ENCODE measurements around the gene POR.
A peak's percentile ranks its signal among the peaks of the same experiment; 100 is the strongest.
"Not testable (repeated sequence)": the region's sequence is repeated elsewhere in the genome, so short reads cannot be mapped to it uniquely, and the experiment has no call there.

Gene POR

GRCh38 chr7:75993689-75994387 is 78.9 kb downstream of the POR start:
- no peak for DNase-seq

- peak; percentile 88 for DNase-seq
Observed at GRCh38 chr7:75994388-75995051, 79.6 kb downstream of the POR start, which contains the start of gene TMEM120A. TSS of gene TMEM120A (minus strand) at chr7:75994595. CDS start at chr7:75994570, 25 bp downstream.

GRCh38 chr7:75995052-75995471 is 80.1 kb downstream of the POR start:
- DNase-seq: no peak

GRCh38 chr7:75995996-75996395 is 81.0 kb downstream of the POR start:
- no peak for DNase-seq

DNA sequence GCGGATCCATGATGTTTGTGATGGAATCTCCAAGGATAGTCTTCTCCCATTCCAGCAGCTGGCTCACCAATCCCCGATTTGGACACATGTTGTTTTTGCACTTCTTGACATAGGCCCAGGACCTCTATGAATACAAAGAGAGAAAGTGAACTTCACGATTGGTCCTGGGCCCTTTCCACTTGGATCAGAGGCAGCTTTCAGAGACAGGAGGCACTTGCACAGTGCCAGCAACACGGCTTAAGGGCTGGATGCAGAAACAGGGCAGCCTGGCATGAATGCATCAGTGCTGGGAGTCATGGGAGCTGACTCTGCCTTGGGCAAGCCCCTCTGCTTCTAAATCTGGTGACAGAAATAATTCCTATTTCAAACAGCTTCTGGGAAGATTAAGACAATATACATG is 81.5 kb downstream of the POR start:
- no peak for DNase-seq

- no peak for DNase-seq
Observed at GRCh38 chr7:75998038-75998437, 83.1 kb downstream of the POR start.

GRCh38 chr7:76000566-76000965 is 85.6 kb downstream of the POR start:
- DNase-seq: no peak

- no peak for DNase-seq
Observed at GRCh38 chr7:76002139-76002538, 87.2 kb downstream of the POR start.

GRCh38 chr7:76002822-76003221 is 87.9 kb downstream of the POR start:
- no peak for DNase-seq

DNA sequence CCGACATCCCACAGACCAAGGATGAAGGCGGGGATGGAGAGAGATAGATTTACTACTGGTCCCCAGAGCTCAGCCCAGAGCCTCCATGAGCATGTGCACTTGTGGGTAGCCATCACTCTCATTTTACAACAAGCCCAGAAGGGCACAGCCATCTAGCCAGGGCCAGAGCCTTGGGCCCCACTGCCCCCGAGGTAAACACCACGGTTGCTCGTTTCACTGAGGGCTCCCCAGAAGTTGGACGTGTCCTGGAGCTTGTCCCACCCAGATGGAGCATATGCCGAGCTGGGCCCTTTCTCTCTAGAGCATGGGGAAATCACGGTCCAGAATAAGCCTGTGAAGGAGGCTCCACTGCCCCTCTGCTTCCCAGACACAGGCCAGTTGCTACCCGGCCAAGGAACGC is 88.4 kb downstream of the POR start:
- DNase-seq: no peak

- DNase-seq: not testable (repeated sequence)
Observed at GRCh38 chr7:76005004-76005403, 90.0 kb downstream of the POR start.

- no peak for DNase-seq
Observed at GRCh38 chr7:76008156-76008687, 93.3 kb downstream of the POR start.

DNA sequence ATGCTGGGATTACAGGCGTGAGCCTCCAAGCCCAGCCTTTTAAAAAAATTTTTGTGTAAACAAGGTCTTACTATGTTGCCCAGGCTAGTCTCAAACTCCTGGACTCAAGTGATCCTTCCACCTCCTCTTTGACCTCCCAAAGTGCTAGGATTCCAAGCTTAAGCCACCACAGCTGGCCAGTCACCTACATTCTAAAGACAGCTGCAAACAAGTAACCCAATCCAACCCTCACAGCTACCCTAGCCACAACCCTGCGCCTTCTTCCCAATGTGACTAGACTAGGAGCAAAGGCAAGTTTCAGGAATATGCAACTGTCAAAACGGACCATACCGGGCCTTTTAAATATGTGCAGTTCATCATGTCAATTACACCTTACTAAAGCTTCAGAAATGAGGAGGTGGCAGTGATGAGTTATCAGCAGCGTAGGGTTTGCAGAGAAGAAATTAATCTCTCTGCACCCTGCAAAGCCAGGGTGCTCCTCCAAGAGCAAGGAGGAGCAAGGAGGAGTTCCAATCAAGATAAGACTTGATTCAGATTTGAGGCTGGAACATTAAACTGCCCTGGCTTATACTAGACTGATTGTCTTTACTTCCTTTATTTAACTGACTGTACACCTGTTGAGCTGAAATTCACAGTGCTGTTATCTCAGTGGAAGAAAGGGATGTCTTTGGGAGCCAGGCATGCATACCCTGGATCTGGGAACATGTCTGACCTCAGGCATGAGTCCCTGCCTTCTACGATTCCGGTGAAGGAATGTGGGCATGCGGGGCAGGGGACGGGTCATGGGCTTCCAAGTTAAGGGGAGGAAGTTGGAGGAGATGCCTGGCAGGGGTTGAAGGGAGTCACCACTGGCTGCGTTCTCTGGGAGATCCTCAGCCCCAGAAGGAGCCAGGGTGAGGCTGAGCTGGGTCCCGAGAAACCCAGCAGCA is 95.0 kb downstream of the POR start:
- DNase-seq: no peak

- DNase-seq: no peak
Observed at GRCh38 chr7:76011442-76011861, 96.5 kb downstream of the POR start.

DNA sequence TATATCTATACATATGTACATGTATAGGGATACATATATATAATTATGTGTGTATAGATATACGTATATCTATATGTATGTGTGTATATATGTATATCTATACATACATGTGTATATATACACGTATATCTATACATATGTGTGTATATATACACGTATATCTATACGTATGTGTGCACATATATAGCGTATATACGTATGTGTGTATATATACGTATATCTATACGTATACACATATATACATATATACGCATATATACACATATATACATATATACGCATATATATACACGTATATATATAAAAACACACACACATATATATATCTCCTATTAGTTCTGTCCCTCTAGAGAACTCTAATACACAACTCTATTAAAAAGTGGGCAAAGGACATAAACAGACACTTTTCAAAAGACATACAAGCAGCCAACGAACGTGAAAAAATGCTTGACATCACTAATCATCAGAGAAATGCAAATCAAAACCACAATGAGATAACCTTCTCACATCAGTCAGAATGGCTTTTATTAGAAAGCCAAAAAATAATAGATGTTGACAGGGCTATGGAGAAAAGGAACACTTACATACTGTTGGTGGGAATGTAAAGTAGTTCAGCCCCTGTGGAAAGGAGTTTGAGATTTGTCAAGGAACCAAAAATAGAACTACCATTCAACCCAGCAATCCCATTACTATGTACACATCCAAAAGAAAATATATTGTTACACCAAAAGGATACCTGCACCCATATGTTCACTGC is 101.4 kb downstream of the POR start:
- DNase-seq: no peak

GRCh38 chr7:76018520-76018919 is 103.6 kb downstream of the POR start:
- DNase-seq: not testable (repeated sequence)

- peak; percentile 52 for DNase-seq
Observed at GRCh38 chr7:76020031-76020714, 105.2 kb downstream of the POR start.

- no peak for DNase-seq
Observed at GRCh38 chr7:76022026-76022780, 107.2 kb downstream of the POR start.

- DNase-seq: no peak
Observed at GRCh38 chr7:76023002-76023401, 108.0 kb downstream of the POR start.

GRCh38 chr7:76029682-76030081 is 114.7 kb downstream of the POR start:
- DNase-seq: not testable (repeated sequence)

- DNase-seq: no peak
Observed at GRCh38 chr7:76031964-76032363, 117.0 kb downstream of the POR start.

All from activated CD4-positive, alpha-beta T cell treated with anti-CD3 and anti-CD28 coated beads for 1 hour (primary cell).